SK-N-SH (cell line): ENCODE data around the gene PLEKHM2. TPM values are rescaled to one million over a fixed set of nuclear protein-coding genes. Genes with fewer than 3 reads are reported as not detected.

ENCODE experiments used
- CTCF ChIA-PET: fragments of 300-600, 350-600 bp; formaldehyde crosslinking; extraction: SDS; loops from one replicate; lab custom pipeline; 2021; lab: Yijun Ruan, JAX
- POLR2A ChIA-PET: fragments of 350-600 bp; sonication (Branson Sonifier 250); formaldehyde crosslinking; extraction: SDS; loops from one replicate; lab custom pipeline; 2020; ENCODE audit warnings: antibody characterized with exemption, inconsistent platforms; lab: Yijun Ruan, JAX
- DNase-seq: peaks from one replicate; pipeline ENCODE4 v3.0.0; 2012
- H2AFZ ChIP-seq: fragments of 200-600 bp; sonication (generic); 2 replicates; pipeline ENCODE4 v1.8.1; 2016; ENCODE audit warnings: antibody characterized with exemption, mild to moderate bottlenecking, low read depth
- H3F3A ChIP-seq: fragments of 200-600 bp; sonication (generic); replicated peaks from 2 replicates; pipeline ENCODE3; 2016; ENCODE audit warnings: antibody characterized with exemption, mild to moderate bottlenecking; ENCODE audit not compliant: insufficient read depth
- H3K27ac ChIP-seq, 2 experiments: fragments of 200-500 bp in 1 of 2; fragments of 200-600 bp in 1 of 2; sonication (Bioruptor generic) in 1 of 2; sonication (generic), shearing (Covaris generic) in 1 of 2; 2 replicates each; pipeline versions ENCODE4 v1.5.1 to v1.6.1; 2014 to 2016; ENCODE audit warnings: low read depth in 2 of 2, inconsistent platforms in 1 of 2, low read length in 1 of 2, mild to moderate bottlenecking in 1 of 2, mixed read lengths in 1 of 2
- H3K27me3 ChIP-seq: fragments of 200-600 bp; sonication (generic), shearing (Covaris generic); 2 replicates; pipeline ENCODE4 v1.6.1; 2016; ENCODE audit warnings: mixed run types; ENCODE audit not compliant: insufficient read depth
- H3K36me3 ChIP-seq, 2 experiments: fragments of 200-500 bp in 1 of 2; fragments of 200-600 bp in 1 of 2; sonication (Bioruptor generic) in 1 of 2; sonication (generic) in 1 of 2; replicated peaks in 1 of 2; 2 replicates each; pipeline versions ENCODE3 to v1.5.1; 2014 to 2016; ENCODE audit warnings: low read length in 1 of 2, mild to moderate bottlenecking in 1 of 2; ENCODE audit not compliant: insufficient read depth in 2 of 2, control insufficient read depth in 1 of 2
- H3K4me1 ChIP-seq, 2 experiments: fragments of 200-500 bp in 1 of 2; fragments of 200-600 bp in 1 of 2; sonication (Bioruptor generic) in 1 of 2; sonication (generic), shearing (Covaris generic) in 1 of 2; 2 replicates each; pipeline versions ENCODE4 v1.5.1 to v1.6.1; 2014 to 2016; ENCODE audit warnings: low read depth in 1 of 2, low read length in 1 of 2, mixed run types in 1 of 2; ENCODE audit not compliant: insufficient read depth in 2 of 2, control insufficient read depth in 1 of 2
- H3K4me2 ChIP-seq: fragments of 200-600 bp; sonication (generic), shearing (Covaris generic); 2 replicates; pipeline ENCODE4 v1.6.1; 2017; ENCODE audit warnings: mixed run types
- H3K4me3 ChIP-seq, 2 experiments: fragments of 200-500 bp in 1 of 2; fragments of 200-600 bp in 1 of 2; sonication (Bioruptor generic) in 1 of 2; sonication (generic), shearing (Covaris generic) in 1 of 2; 2 replicates each; pipeline versions ENCODE4 v1.5.1 to v1.8.1; 2014 to 2016; ENCODE audit warnings: low read depth in 2 of 2, inconsistent platforms in 1 of 2, low read length in 1 of 2, mild to moderate bottlenecking in 1 of 2, mixed read lengths in 1 of 2, moderate library complexity in 1 of 2
- H3K79me2 ChIP-seq: fragments of 200-600 bp; sonication (generic); 2 replicates; pipeline ENCODE4 v1.8.1; 2017; ENCODE audit warnings: mild to moderate bottlenecking; ENCODE audit not compliant: insufficient read depth
- H3K9ac ChIP-seq: fragments of 200-600 bp; sonication (generic); 2 replicates; pipeline ENCODE4 v1.6.1; 2017; ENCODE audit warnings: mixed run types
- H3K9me2 ChIP-seq: fragments of 200-600 bp; sonication (generic); 2 replicates; pipeline ENCODE4 v1.6.1; 2017; ENCODE audit warnings: mixed run types
- H3K9me3 ChIP-seq: fragments of 200-600 bp; sonication (generic); 2 replicates; pipeline ENCODE4 v1.6.1; 2017; ENCODE audit warnings: mixed run types, mild to moderate bottlenecking, moderate library complexity
- H4K20me1 ChIP-seq: fragments of 200-600 bp; sonication (generic); 2 replicates; pipeline ENCODE4 v1.6.1; 2017; ENCODE audit warnings: mild to moderate bottlenecking, mixed run types; ENCODE audit not compliant: insufficient read depth
- CHD2 ChIP-seq: fragments of 150-350 bp; IDR thresholded peaks from 2 replicates; pipeline ENCODE4 v1.6.1; 2018; ENCODE audit warnings: low read length; ENCODE audit not compliant: partially characterized antibody
- ELF1 ChIP-seq: IDR thresholded peaks from 2 replicates; pipeline ENCODE4 v1.4.0; 2012
- EZH2phosphoT487 ChIP-seq: fragments of 200-600 bp; sonication (generic); IDR thresholded peaks from 2 replicates; pipeline ENCODE4 v1.6.1; 2017; ENCODE audit warnings: low read depth, mixed run types, mild to moderate bottlenecking, antibody characterized with exemption, moderate library complexity, borderline replicate concordance
- FOSL2 ChIP-seq: IDR thresholded peaks from 2 replicates; pipeline ENCODE4 v1.4.0; 2012; ENCODE audit warnings: low read depth, mild to moderate bottlenecking, moderate library complexity, borderline replicate concordance
- FOXM1 ChIP-seq: IDR thresholded peaks from 2 replicates; pipeline ENCODE4 v1.4.0; 2012; ENCODE audit warnings: low read depth, mild to moderate bottlenecking
- GATA2 ChIP-seq: sonication (generic); formaldehyde crosslinking; IDR thresholded peaks from 2 replicates; pipeline ENCODE4 v1.5.0; 2020; ENCODE audit warnings: mild to moderate bottlenecking, missing genetic modification reagents
- MAX ChIP-seq: IDR thresholded peaks from 2 replicates; pipeline ENCODE4 v1.4.0; 2012; ENCODE audit warnings: low read depth
- MEF2A ChIP-seq: IDR thresholded peaks from 2 replicates; pipeline ENCODE4 v1.4.0; 2012; ENCODE audit warnings: low read depth, borderline replicate concordance
- POLR2AphosphoS5 ChIP-seq: IDR thresholded peaks from 2 replicates; pipeline ENCODE4 v1.6.1; 2012; ENCODE audit warnings: low read depth, low read length
- RCOR1 ChIP-seq: fragments of 150-350 bp; IDR thresholded peaks from 2 replicates; pipeline ENCODE4 v1.6.1; 2017; ENCODE audit warnings: antibody characterized with exemption, low read length
- RXRA ChIP-seq: IDR thresholded peaks from 2 replicates; pipeline ENCODE4 v1.4.0; 2012; ENCODE audit warnings: low read depth, mild to moderate bottlenecking, borderline replicate concordance
- SIN3A ChIP-seq: IDR thresholded peaks from 2 replicates; pipeline ENCODE4 v1.6.1; 2012; ENCODE audit warnings: low read depth, mild to moderate bottlenecking, low read length, moderate library complexity, borderline replicate concordance
- TAF1 ChIP-seq: IDR thresholded peaks from 2 replicates; pipeline ENCODE4 v1.6.1; 2012; ENCODE audit warnings: low read depth, mild to moderate bottlenecking, low read length, moderate library complexity, borderline replicate concordance
- USF2 ChIP-seq: fragments of 150-350 bp; IDR thresholded peaks from 2 replicates; pipeline ENCODE4 v1.6.1; 2017; ENCODE audit warnings: antibody characterized with exemption, low read length, low read depth, borderline replicate concordance
- YY1 ChIP-seq: IDR thresholded peaks from 2 replicates; pipeline ENCODE4 v1.4.0; 2012; ENCODE audit warnings: low read depth, mild to moderate bottlenecking
- WGBS: methylation state at CpG from one replicate; pipeline ENCODE4 v1.1.6; 2017; ENCODE audit warnings: low lambda C conversion rate; 5-methylcytosine and 5-hydroxymethylcytosine counted together
- polyA plus RNA-seq, 3 experiments: library from polyadenylated mRNA; depleted of rRNA; stranded (reverse); fragments of >200 nt; gene quantifications; 2 replicates each; pipeline ENCODE4 v1.2.3, GENCODE V29; 2012
- TF ChIP-seq, protein P1 (sequence below): IDR thresholded peaks from 2 replicates; pipeline ENCODE4 v1.6.1; 2012; ENCODE audit warnings: mild to moderate bottlenecking, low read depth, low read length, moderate library complexity
- TF ChIP-seq, protein P2 (sequence below): IDR thresholded peaks from 2 replicates; pipeline ENCODE4 v1.4.0; 2012; ENCODE audit warnings: low read depth, borderline replicate concordance
- TF ChIP-seq, protein P3 (sequence below): IDR thresholded peaks from 2 replicates; pipeline ENCODE4 v1.4.0; 2012; ENCODE audit warnings: low read depth, borderline replicate concordance

Gene PLEKHM2
- polyA plus RNA-seq, 1 of the 3 experiments (the other 2 are of a cell fraction), result 38.9 TPM

GRCh38 chr1:15667362-15667761 is 16.8 kb upstream of the PLEKHM2 start:
- Histone ChIP-seq H3K9ac (no peak overlapping the region), H3K4me3 (no peak overlapping the region), H3K27me3 (no peaks in the 10 kb centered on the region), H3K4me2 (no peak overlapping the region), H3K27ac (no peak overlapping the region), H3K4me1 (no peaks in the 10 kb centered on the region; a peak in 1 of 4 replicates), H3F3A (no peaks in the 10 kb centered on the region), H3K79me2 (no peaks in the 10 kb centered on the region; the same call in 1 of the 2 replicates), H3K36me3 (peaks cover 8 to 13% of the 10 kb centered on the region in 2 experiments), H3K9me2 (no peaks in the 10 kb centered on the region), H3K9me3 (no peaks in the 10 kb centered on the region), H4K20me1 (no peaks in the 10 kb centered on the region)
- ChIA-PET POLR2A (no interaction called here), CTCF (no interaction called here)
- WGBS, result 90% methylated on average over 7 of the region's 7 CpGs
- DNase-seq, result no peak
- TF ChIP-seq RXRA (no peak), FOSL2 (no peak), TAF1 (no peak), CHD2 (no peak), FOXM1 (no peak), USF2 (no peak), MAX (no peak), POLR2AphosphoS5 (no peak), EZH2phosphoT487 (no peak), ELF1 (no peak), SIN3A (no peak), GATA2 (CRISPR knock-in tag) (no peak), RCOR1 (no peak), YY1 (no peak), MEF2A (no peak)
- TF ChIP-seq, protein P1, sequence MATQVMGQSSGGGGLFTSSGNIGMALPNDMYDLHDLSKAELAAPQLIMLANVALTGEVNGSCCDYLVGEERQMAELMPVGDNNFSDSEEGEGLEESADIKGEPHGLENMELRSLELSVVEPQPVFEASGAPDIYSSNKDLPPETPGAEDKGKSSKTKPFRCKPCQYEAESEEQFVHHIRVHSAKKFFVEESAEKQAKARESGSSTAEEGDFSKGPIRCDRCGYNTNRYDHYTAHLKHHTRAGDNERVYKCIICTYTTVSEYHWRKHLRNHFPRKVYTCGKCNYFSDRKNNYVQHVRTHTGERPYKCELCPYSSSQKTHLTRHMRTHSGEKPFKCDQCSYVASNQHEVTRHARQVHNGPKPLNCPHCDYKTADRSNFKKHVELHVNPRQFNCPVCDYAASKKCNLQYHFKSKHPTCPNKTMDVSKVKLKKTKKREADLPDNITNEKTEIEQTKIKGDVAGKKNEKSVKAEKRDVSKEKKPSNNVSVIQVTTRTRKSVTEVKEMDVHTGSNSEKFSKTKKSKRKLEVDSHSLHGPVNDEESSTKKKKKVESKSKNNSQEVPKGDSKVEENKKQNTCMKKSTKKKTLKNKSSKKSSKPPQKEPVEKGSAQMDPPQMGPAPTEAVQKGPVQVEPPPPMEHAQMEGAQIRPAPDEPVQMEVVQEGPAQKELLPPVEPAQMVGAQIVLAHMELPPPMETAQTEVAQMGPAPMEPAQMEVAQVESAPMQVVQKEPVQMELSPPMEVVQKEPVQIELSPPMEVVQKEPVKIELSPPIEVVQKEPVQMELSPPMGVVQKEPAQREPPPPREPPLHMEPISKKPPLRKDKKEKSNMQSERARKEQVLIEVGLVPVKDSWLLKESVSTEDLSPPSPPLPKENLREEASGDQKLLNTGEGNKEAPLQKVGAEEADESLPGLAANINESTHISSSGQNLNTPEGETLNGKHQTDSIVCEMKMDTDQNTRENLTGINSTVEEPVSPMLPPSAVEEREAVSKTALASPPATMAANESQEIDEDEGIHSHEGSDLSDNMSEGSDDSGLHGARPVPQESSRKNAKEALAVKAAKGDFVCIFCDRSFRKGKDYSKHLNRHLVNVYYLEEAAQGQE, result no peak
- TF ChIP-seq, protein P2, sequence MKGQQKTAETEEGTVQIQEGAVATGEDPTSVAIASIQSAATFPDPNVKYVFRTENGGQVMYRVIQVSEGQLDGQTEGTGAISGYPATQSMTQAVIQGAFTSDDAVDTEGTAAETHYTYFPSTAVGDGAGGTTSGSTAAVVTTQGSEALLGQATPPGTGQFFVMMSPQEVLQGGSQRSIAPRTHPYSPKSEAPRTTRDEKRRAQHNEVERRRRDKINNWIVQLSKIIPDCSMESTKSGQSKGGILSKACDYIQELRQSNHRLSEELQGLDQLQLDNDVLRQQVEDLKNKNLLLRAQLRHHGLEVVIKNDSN, result no peak
- TF ChIP-seq, protein P3, sequence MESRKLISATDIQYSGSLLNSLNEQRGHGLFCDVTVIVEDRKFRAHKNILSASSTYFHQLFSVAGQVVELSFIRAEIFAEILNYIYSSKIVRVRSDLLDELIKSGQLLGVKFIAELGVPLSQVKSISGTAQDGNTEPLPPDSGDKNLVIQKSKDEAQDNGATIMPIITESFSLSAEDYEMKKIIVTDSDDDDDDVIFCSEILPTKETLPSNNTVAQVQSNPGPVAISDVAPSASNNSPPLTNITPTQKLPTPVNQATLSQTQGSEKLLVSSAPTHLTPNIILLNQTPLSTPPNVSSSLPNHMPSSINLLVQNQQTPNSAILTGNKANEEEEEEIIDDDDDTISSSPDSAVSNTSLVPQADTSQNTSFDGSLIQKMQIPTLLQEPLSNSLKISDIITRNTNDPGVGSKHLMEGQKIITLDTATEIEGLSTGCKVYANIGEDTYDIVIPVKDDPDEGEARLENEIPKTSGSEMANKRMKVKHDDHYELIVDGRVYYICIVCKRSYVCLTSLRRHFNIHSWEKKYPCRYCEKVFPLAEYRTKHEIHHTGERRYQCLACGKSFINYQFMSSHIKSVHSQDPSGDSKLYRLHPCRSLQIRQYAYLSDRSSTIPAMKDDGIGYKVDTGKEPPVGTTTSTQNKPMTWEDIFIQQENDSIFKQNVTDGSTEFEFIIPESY, result no peak
- TF ChIP-seq, all 33 proteins: peak for 0
- H2AFZ ChIP-seq, result no peak overlapping the region
